Activated naive CD8-positive, alpha-beta T cell (primary cell): ENCODE measurements around the gene SAMD3.
"Not testable (repeated sequence)": the region's sequence is repeated elsewhere in the genome, so short reads cannot be mapped to it uniquely, and the experiment has no call there.

Experiments
- H3K27ac Mint-ChIP-seq: one replicate; pipeline ENCODE4 v1.8.0; 2021; ENCODE audit warnings: mixed read lengths
- H3K27me3 Mint-ChIP-seq: one replicate; pipeline ENCODE4 v1.8.0; 2021; ENCODE audit warnings: mixed read lengths
- H3K36me3 Mint-ChIP-seq: one replicate; pipeline ENCODE4 v1.8.0; 2021; ENCODE audit warnings: mixed read lengths
- H3K4me1 Mint-ChIP-seq: one replicate; pipeline ENCODE4 v1.8.0; 2021; ENCODE audit warnings: low read depth, mixed read lengths
- H3K4me3 Mint-ChIP-seq: one replicate; pipeline ENCODE4 v1.8.0; 2021; ENCODE audit warnings: mild to moderate bottlenecking, mixed read lengths
- H3K9me3 Mint-ChIP-seq: one replicate; pipeline ENCODE4 v1.8.0; 2021; ENCODE audit warnings: low read depth, mixed read lengths

The SAMD3 gene

GRCh38 chr6:130140084-130140483 lies 82.7 kb downstream of the SAMD3 start:
- no peaks in the 10 kb centered on the region for H3K27me3 Mint-ChIP-seq
- peaks cover 39% of the 10 kb centered on the region for H3K36me3 Mint-ChIP-seq
- no peak overlapping the region for H3K4me3 Mint-ChIP-seq
- peaks cover 50% of the 10 kb centered on the region for H3K4me1 Mint-ChIP-seq
- H3K9me3 Mint-ChIP-seq, result no peaks in the 10 kb centered on the region
- no peak overlapping the region for H3K27ac Mint-ChIP-seq

DNA sequence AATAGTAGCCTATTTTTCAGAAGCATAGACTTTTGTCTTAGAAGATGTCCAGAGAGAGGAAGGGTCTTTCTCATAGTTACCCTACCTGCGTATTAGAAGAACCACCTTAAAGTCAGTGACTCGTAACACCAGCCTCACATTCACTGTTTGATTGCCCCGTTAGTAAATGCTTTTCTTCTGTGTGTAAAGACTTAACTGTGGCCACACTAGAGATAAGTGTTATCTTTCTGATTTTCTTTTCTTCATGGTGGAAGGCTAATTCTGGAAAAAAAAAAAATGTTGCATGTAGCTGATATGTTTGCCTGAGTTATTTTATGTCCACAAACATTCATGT lies 83.9 kb downstream of the SAMD3 start:
- H3K36me3 Mint-ChIP-seq, result peaks cover 31% of the 10 kb centered on the region
- peaks cover 60% of the 10 kb centered on the region for H3K4me1 Mint-ChIP-seq
- no peaks in the 10 kb centered on the region for H3K9me3 Mint-ChIP-seq
- peak overlapping the region; percentile 72 for H3K4me3 Mint-ChIP-seq
- H3K27me3 Mint-ChIP-seq, result no peaks in the 10 kb centered on the region
- H3K27ac Mint-ChIP-seq, result peak overlapping the region; percentile 88

DNA sequence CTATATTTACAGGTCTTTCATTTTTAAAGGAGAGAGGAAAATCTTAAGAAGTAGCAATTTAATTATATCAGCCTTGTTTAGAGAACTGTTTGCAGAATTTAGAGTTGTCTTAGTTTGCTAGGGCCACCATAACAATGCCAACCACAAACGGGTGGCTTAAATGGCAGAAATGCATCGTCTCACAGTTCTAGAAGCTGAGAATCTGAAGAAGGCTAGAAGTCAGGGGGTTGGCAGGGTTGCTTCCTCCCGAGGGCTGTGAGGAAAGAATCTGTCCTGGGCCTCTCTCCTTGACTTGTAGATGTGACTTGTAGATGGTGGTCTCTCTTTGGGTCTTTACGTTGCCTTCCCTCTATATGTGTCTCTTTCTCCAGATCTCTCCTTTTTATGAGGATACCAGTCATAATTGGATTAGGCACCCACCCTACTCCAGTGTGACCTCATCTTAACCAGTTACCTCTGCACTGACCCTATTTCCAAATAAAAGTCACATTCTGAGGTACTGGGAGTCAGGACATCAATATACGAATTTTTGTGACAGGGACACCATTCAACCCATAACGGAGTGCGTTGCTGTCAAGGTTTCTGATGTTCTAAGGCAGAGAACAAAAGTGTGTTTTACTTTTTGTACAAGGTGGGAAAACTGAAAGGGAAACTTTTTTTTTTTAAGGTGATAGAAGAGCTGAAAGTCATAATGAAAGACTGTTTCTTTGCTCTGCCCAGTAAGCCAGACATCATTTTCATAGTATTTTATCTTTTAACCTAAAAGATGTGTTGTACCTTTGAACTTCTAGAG lies 84.4 kb downstream of the SAMD3 start:
- Mint-ChIP-seq H3K36me3 (peaks cover 29% of the 10 kb centered on the region), H3K27me3 (no peaks in the 10 kb centered on the region), H3K4me3 (peak overlapping the region; percentile 72), H3K4me1 (peaks cover 65% of the 10 kb centered on the region), H3K27ac (peak overlapping the region; percentile 88), H3K9me3 (no peaks in the 10 kb centered on the region)

- peaks cover 24% of the 10 kb centered on the region for H3K36me3 Mint-ChIP-seq
- no peak overlapping the region for H3K4me3 Mint-ChIP-seq
- peaks cover 80% of the 10 kb centered on the region for H3K4me1 Mint-ChIP-seq
- H3K27me3 Mint-ChIP-seq, result no peaks in the 10 kb centered on the region
- H3K27ac Mint-ChIP-seq, result no peak overlapping the region
- H3K9me3 Mint-ChIP-seq, result no peaks in the 10 kb centered on the region
Measured at GRCh38 chr6:130136798-130137197, 86.0 kb downstream of the SAMD3 start.

GRCh38 chr6:130134582-130134981 lies 88.2 kb downstream of the SAMD3 start:
- Mint-ChIP-seq H3K27ac (peak overlapping the region; percentile 82), H3K27me3 (no peaks in the 10 kb centered on the region), H3K4me3 (peak overlapping the region; percentile 2), H3K9me3 (no peaks in the 10 kb centered on the region), H3K36me3 (peaks cover 20% of the 10 kb centered on the region), H3K4me1 (peaks cover 91% of the 10 kb centered on the region)

DNA sequence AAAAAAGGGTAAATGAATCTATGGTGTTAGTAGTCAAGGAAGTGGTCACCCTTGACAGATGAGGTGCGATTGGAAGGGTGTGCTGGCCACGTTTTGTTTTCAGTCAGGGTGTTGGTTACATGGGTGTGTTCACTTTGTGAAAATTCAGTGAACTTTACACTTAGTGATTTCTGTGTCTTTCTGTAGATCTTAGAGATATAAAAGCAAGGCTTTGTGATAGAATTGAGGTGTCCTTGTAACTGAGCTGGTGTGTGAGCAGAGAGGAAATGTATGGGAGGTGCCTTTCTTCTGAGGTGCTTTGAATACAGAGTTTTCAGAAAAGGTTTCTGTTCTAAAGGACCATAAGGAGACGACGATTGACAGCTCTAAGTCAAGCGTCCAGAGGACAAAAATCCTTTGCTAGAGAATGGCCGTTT lies 90.5 kb downstream of the SAMD3 start:
- Mint-ChIP-seq H3K36me3 (peaks cover 11% of the 10 kb centered on the region), H3K4me1 (peaks cover 82% of the 10 kb centered on the region), H3K4me3 (peak overlapping the region; percentile 82), H3K9me3 (no peaks in the 10 kb centered on the region), H3K27me3 (no peaks in the 10 kb centered on the region), H3K27ac (peak overlapping the region; percentile 94)

DNA sequence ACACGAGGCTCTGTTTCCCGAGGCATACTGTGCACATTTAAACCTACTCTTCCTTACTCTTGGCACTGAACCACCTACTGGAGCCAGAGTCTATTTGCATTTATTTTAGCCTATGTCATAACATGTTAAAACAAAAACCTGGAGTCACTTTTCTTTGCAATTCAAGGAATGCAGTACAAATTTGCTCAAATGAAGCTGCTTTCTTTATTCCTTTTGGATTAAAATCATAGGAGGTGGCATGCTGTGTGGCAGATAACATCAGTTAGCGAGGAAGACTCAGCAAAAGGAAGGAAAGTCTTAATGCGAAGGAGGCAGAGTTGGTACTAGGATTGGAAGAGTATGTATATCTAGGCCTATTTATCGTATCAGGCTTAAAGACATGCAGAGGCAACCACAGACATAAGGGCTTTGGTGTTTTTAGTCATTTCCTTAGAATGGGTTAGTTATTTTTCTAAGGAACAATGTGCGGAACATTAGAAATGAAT lies 92.9 kb downstream of the SAMD3 start:
- Mint-ChIP-seq H3K4me3 (no peak overlapping the region), H3K4me1 (peaks cover 81% of the 10 kb centered on the region), H3K27me3 (no peaks in the 10 kb centered on the region), H3K27ac (peak overlapping the region; percentile 72), H3K36me3 (peaks cover 12% of the 10 kb centered on the region), H3K9me3 (no peaks in the 10 kb centered on the region)

DNA sequence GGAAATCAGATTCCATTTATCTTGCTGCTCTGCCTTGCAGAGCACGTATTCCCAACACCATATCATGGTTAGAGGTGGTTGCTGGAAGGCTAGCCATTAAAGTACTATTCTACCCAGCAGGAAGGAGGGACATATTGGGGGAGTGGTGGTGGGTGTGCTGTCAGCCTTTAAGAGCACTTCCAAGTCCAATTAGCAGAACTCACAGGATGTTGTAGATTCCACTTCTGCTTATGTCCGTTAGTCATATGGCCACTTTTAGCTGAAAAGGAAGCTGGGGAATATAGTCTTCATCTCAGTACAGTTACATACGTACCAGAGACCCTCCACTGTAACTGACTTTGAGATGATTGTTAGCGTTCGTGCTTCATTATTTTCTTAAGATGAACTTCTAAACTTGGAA lies 94.4 kb downstream of the SAMD3 start:
- peaks cover 68% of the 10 kb centered on the region for H3K4me1 Mint-ChIP-seq
- no peaks in the 10 kb centered on the region for H3K9me3 Mint-ChIP-seq
- H3K4me3 Mint-ChIP-seq, result no peak overlapping the region
- H3K36me3 Mint-ChIP-seq, result peaks cover 16% of the 10 kb centered on the region
- no peak overlapping the region for H3K27ac Mint-ChIP-seq
- no peaks in the 10 kb centered on the region for H3K27me3 Mint-ChIP-seq

DNA sequence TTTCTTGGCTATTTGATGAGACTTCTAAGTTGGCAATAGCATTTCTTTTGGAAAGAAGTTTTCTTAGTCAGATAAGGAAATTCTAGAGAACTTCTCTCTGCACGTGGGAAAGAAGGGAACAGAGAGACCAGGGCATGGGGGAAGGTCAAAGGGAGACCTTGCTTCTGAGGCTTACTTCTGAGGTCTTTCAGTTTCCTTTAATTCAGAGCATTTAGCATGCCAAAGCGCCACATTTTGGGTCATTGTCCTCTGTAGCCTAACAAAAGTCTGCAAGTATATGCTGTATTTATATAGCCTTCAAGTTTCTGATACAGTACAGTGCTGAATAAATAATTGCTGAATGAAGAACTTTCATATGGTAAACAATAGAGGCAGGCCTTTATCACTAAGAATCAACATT lies 95.6 kb downstream of the SAMD3 start:
- Mint-ChIP-seq H3K36me3 (peaks cover 19% of the 10 kb centered on the region), H3K9me3 (no peaks in the 10 kb centered on the region), H3K27me3 (no peaks in the 10 kb centered on the region), H3K4me1 (peaks cover 57% of the 10 kb centered on the region), H3K4me3 (no peak overlapping the region), H3K27ac (peak overlapping the region; percentile 50)

- peaks cover 27% of the 10 kb centered on the region for H3K36me3 Mint-ChIP-seq
- peaks cover 27% of the 10 kb centered on the region for H3K4me1 Mint-ChIP-seq
- no peak overlapping the region for H3K4me3 Mint-ChIP-seq
- H3K27ac Mint-ChIP-seq, result no peak overlapping the region
- no peaks in the 10 kb centered on the region for H3K27me3 Mint-ChIP-seq
- H3K9me3 Mint-ChIP-seq, result no peaks in the 10 kb centered on the region
Measured at GRCh38 chr6:130122243-130122642, 100.5 kb downstream of the SAMD3 start.

- H3K9me3 Mint-ChIP-seq, result no peaks in the 10 kb centered on the region
- peaks cover 31% of the 10 kb centered on the region for H3K36me3 Mint-ChIP-seq
- no peaks in the 10 kb centered on the region for H3K27me3 Mint-ChIP-seq
- peaks cover 20% of the 10 kb centered on the region for H3K4me1 Mint-ChIP-seq
- H3K4me3 Mint-ChIP-seq, result no peak overlapping the region
- H3K27ac Mint-ChIP-seq, result no peak overlapping the region
Measured at GRCh38 chr6:130120731-130121130, 102.0 kb downstream of the SAMD3 start.

GRCh38 chr6:130119211-130119610 lies 103.5 kb downstream of the SAMD3 start:
- no peaks in the 10 kb centered on the region for H3K9me3 Mint-ChIP-seq
- no peak overlapping the region for H3K4me3 Mint-ChIP-seq
- no peak overlapping the region for H3K27ac Mint-ChIP-seq
- no peaks in the 10 kb centered on the region for H3K27me3 Mint-ChIP-seq
- H3K4me1 Mint-ChIP-seq, result peaks cover 24% of the 10 kb centered on the region
- H3K36me3 Mint-ChIP-seq, result peaks cover 26% of the 10 kb centered on the region

GRCh38 chr6:130118236-130118635 lies 104.5 kb downstream of the SAMD3 start:
- Mint-ChIP-seq H3K27ac (no peak overlapping the region), H3K4me3 (no peak overlapping the region), H3K27me3 (no peaks in the 10 kb centered on the region), H3K4me1 (peaks cover 24% of the 10 kb centered on the region), H3K9me3 (no peaks in the 10 kb centered on the region), H3K36me3 (peaks cover 26% of the 10 kb centered on the region)

DNA sequence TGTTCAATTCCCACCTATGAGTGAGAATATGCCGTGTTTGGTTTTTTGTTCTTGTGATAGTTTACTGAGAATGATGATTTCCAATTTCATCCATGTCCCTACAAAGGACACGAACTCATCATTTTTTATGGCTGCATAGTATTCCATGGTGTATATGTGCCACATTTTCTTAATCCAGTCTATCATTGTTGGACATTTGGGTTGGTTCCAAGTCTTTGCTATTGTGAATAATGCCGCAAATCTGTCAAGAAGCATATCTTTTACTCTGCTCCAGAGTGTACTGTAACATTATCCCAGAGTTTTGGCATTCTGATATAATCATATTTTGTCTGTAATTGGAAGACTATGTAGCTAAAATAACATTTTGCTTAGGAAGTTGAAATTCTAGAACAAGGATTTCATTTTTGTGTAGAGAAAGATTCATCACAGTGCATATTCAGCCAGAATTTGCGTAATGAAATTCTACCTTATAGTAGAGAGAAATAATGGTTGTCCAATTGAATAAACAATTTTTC lies 105.5 kb downstream of the SAMD3 start:
- not testable (repeated sequence) for H3K4me3 Mint-ChIP-seq, H3K9me3 Mint-ChIP-seq, H3K27me3 Mint-ChIP-seq, H3K27ac Mint-ChIP-seq
- Mint-ChIP-seq H3K4me1 (peaks cover 24% of the 10 kb centered on the region), H3K36me3 (peaks cover 28% of the 10 kb centered on the region)

DNA sequence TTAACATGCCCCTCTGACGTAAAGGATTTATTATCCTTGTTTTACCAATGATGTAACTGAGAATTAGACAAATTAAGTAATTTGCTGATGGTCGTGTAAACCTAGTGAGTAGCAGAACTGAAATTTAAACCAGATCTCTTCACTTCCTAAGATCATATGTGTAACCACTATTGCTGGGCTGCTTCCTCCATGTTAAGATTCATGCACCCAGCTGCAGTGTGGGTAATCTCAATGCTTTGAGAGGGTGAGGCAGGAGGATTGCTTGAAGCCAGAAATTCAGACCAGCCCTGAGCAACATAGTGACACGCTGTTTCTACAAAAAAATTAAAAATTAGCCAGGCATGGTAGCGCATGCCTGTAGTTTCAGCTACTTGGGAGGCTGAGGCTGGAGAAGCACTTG lies 106.5 kb downstream of the SAMD3 start:
- H3K4me1 Mint-ChIP-seq, result peaks cover 24% of the 10 kb centered on the region
- H3K4me3 Mint-ChIP-seq, result no peak overlapping the region
- H3K36me3 Mint-ChIP-seq, result peaks cover 33% of the 10 kb centered on the region
- no peaks in the 10 kb centered on the region for H3K27me3 Mint-ChIP-seq
- no peak overlapping the region for H3K27ac Mint-ChIP-seq
- H3K9me3 Mint-ChIP-seq, result no peaks in the 10 kb centered on the region

- Mint-ChIP-seq H3K27ac (peak overlapping the region; percentile 8), H3K27me3 (no peaks in the 10 kb centered on the region), H3K4me1 (peaks cover 17% of the 10 kb centered on the region), H3K36me3 (peaks cover 38% of the 10 kb centered on the region), H3K9me3 (no peaks in the 10 kb centered on the region), H3K4me3 (no peak overlapping the region)
Measured at GRCh38 chr6:130115036-130115435, 107.7 kb downstream of the SAMD3 start.
